Measurements from ENCODE around the gene PNPLA1.

Gene PNPLA1

DNA sequence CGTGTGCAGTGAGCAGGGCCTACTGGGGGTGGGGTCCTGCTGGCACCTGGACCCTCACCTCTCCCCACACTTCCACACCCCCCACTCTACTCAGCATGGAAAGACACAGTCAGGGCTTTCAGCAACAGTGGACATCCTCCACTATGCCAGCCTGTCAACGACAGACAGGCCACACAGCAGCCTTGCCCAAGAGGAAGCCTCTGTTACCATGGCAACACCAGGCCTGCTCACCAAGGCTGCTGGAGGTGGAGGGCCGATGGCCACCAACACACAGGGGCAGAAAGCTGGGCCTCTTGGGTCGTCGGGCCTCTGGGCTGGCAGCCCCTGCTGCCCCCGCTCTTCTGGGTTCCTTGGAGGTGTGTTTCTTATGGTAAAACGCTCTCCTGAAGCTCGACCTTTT lies 53.2 kb downstream of the PNPLA1 start:
- Histone ChIP-seq H3K9me3 (ENCODE audit: control insufficient read depth, insufficient read depth, low read length) (no peaks in the 10 kb centered on the region), H3K36me3 (ENCODE audit: control insufficient read depth, insufficient read depth, low read length) (no peaks in the 10 kb centered on the region), H3K4me3 (ENCODE audit: low read depth, low read length) (no peak overlapping the region), H3K27me3 (ENCODE audit: control insufficient read depth, insufficient read depth, low read length) (no peaks in the 10 kb centered on the region), H3K4me1 (ENCODE audit: control insufficient read depth, insufficient read depth, low read length) (peaks cover 4% of the 10 kb centered on the region), H3K9ac (ENCODE audit: low read depth, low read length) (no peak overlapping the region)

GRCh38 chr6:36324191-36324590 lies 54.3 kb downstream of the PNPLA1 start:
- Histone ChIP-seq H3K36me3 (ENCODE audit: control insufficient read depth, insufficient read depth, low read length) (no peaks in the 10 kb centered on the region), H3K27me3 (ENCODE audit: control insufficient read depth, insufficient read depth, low read length) (no peaks in the 10 kb centered on the region)

DNA sequence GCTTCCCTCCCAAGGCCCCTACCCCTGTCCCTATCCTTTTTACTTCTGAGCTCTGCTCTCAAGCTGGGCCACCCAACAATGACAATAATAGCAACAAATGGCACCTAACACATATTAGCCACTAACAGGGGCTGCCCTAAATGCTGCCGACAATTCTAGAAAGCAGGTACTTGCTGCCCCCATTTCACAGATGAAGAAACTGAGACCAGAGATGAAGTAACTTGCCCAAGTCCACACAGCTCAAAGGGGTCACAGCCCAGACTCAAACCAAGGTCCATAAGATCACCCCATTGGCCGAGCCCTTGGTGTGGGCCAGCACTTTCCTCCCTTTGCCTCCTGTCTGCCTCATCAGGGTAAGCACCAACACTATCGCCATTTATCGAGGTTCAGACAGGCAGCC lies 54.9 kb downstream of the PNPLA1 start:
- Histone ChIP-seq H3K27me3 (ENCODE audit: control insufficient read depth, insufficient read depth, low read length) (no peaks in the 10 kb centered on the region), H3K9me3 (ENCODE audit: control insufficient read depth, insufficient read depth, low read length) (no peaks in the 10 kb centered on the region), H3K9ac (ENCODE audit: low read depth, low read length) (no peak overlapping the region), H3K4me3 (ENCODE audit: low read depth, low read length) (no peak overlapping the region), H3K4me1 (ENCODE audit: control insufficient read depth, insufficient read depth, low read length) (peaks cover 4% of the 10 kb centered on the region), H3K36me3 (ENCODE audit: control insufficient read depth, insufficient read depth, low read length) (no peaks in the 10 kb centered on the region)

More at GRCh38 chr6:36324191-36324590, 54.3 kb downstream of the PNPLA1 start:
- Histone ChIP-seq H3K4me1 (ENCODE audit: control insufficient read depth, insufficient read depth, low read length) (peaks cover 4% of the 10 kb centered on the region), H3K9ac (ENCODE audit: low read depth, low read length) (no peak overlapping the region), H3K4me3 (ENCODE audit: low read depth, low read length) (no peak overlapping the region), H3K9me3 (ENCODE audit: control insufficient read depth, insufficient read depth, low read length) (no peaks in the 10 kb centered on the region)

- Histone ChIP-seq H3K9me3 (ENCODE audit: control insufficient read depth, insufficient read depth, low read length) (no peaks in the 10 kb centered on the region), H3K36me3 (ENCODE audit: control insufficient read depth, insufficient read depth, low read length) (no peaks in the 10 kb centered on the region), H3K9ac (ENCODE audit: low read depth, low read length) (no peak overlapping the region), H3K27me3 (ENCODE audit: control insufficient read depth, insufficient read depth, low read length) (no peaks in the 10 kb centered on the region), H3K4me3 (ENCODE audit: low read depth, low read length) (no peak overlapping the region), H3K4me1 (ENCODE audit: control insufficient read depth, insufficient read depth, low read length) (peaks cover 7% of the 10 kb centered on the region)
Measured at GRCh38 chr6:36326356-36326995, 56.6 kb downstream of the PNPLA1 start.

- Histone ChIP-seq H3K9me3 (ENCODE audit: control insufficient read depth, insufficient read depth, low read length) (no peaks in the 10 kb centered on the region), H3K36me3 (ENCODE audit: control insufficient read depth, insufficient read depth, low read length) (no peaks in the 10 kb centered on the region), H3K9ac (ENCODE audit: low read depth, low read length) (no peak overlapping the region), H3K27me3 (ENCODE audit: control insufficient read depth, insufficient read depth, low read length) (no peaks in the 10 kb centered on the region), H3K4me3 (ENCODE audit: low read depth, low read length) (no peak overlapping the region), H3K4me1 (ENCODE audit: control insufficient read depth, insufficient read depth, low read length) (peaks cover 7% of the 10 kb centered on the region)
Measured at GRCh38 chr6:36327226-36327918, 57.5 kb downstream of the PNPLA1 start.

- Histone ChIP-seq H3K9me3 (ENCODE audit: control insufficient read depth, insufficient read depth, low read length) (no peaks in the 10 kb centered on the region), H3K4me3 (ENCODE audit: low read depth, low read length) (no peak overlapping the region), H3K27me3 (ENCODE audit: control insufficient read depth, insufficient read depth, low read length) (no peaks in the 10 kb centered on the region), H3K4me1 (ENCODE audit: control insufficient read depth, insufficient read depth, low read length) (peaks cover 7% of the 10 kb centered on the region), H3K36me3 (ENCODE audit: control insufficient read depth, insufficient read depth, low read length) (no peaks in the 10 kb centered on the region), H3K9ac (ENCODE audit: low read depth, low read length) (no peak overlapping the region)
Measured at GRCh38 chr6:36327919-36328236, 58.0 kb downstream of the PNPLA1 start.

- H3K9me3 ChIP-seq (ENCODE audit: control insufficient read depth, insufficient read depth, low read length), result no peaks in the 10 kb centered on the region
- H3K36me3 ChIP-seq (ENCODE audit: control insufficient read depth, insufficient read depth, low read length), result no peaks in the 10 kb centered on the region
- peaks cover 7% of the 10 kb centered on the region for H3K4me1 ChIP-seq (ENCODE audit: control insufficient read depth, insufficient read depth, low read length)
- no peaks in the 10 kb centered on the region for H3K27me3 ChIP-seq (ENCODE audit: control insufficient read depth, insufficient read depth, low read length)
- H3K9ac ChIP-seq (ENCODE audit: low read depth, low read length), result no peak overlapping the region
- H3K4me3 ChIP-seq (ENCODE audit: low read depth, low read length), result no peak overlapping the region
Measured at GRCh38 chr6:36328600-36328999, 58.7 kb downstream of the PNPLA1 start.

DNA sequence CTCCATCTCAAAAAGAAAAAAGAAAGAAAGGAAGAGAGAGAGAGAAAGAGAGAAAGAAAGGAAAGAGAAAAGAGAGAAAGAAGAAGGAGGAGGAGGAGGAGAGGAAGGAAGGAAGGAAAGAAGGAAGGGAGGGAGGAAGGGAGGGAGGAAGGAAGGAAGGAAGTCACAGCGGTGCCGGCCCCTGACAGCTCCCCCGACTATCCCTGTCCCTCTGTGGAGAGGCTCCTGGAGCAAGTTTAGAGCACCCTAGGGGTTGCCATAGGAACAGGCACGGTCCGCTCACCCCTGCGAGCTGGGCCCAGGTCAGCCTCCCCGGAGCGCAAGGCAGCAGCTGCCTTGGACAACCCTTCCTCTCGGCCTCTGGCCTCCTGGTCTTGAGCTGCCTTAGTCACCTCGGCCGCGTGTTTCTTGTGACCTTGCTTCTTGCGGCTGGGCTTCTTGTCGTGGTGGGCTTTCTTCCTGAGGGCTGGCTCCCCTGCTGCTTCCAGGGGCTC lies 60.0 kb downstream of the PNPLA1 start:
- H3K9ac ChIP-seq (ENCODE audit: low read depth, low read length), result no peak overlapping the region
- peaks cover 3% of the 10 kb centered on the region for H3K27me3 ChIP-seq (ENCODE audit: control insufficient read depth, insufficient read depth, low read length)
- no peak overlapping the region for H3K4me3 ChIP-seq (ENCODE audit: low read depth, low read length)
- H3K9me3 ChIP-seq (ENCODE audit: control insufficient read depth, insufficient read depth, low read length), result no peaks in the 10 kb centered on the region
- peaks cover 11% of the 10 kb centered on the region for H3K4me1 ChIP-seq (ENCODE audit: control insufficient read depth, insufficient read depth, low read length)
- no peaks in the 10 kb centered on the region for H3K36me3 ChIP-seq (ENCODE audit: control insufficient read depth, insufficient read depth, low read length)

GRCh38 chr6:36330366-36330765 lies 60.5 kb downstream of the PNPLA1 start:
- no peaks in the 10 kb centered on the region for H3K9me3 ChIP-seq (ENCODE audit: control insufficient read depth, insufficient read depth, low read length)
- peaks cover 4% of the 10 kb centered on the region for H3K27me3 ChIP-seq (ENCODE audit: control insufficient read depth, insufficient read depth, low read length)
- no peaks in the 10 kb centered on the region for H3K36me3 ChIP-seq (ENCODE audit: control insufficient read depth, insufficient read depth, low read length)
- H3K4me3 ChIP-seq (ENCODE audit: low read depth, low read length), result no peak overlapping the region
- H3K9ac ChIP-seq (ENCODE audit: low read depth, low read length), result no peak overlapping the region
- peaks cover 11% of the 10 kb centered on the region for H3K4me1 ChIP-seq (ENCODE audit: control insufficient read depth, insufficient read depth, low read length)

GRCh38 chr6:36331381-36331780 lies 61.5 kb downstream of the PNPLA1 start:
- H3K9ac ChIP-seq (ENCODE audit: low read depth, low read length), result no peak overlapping the region
- no peak overlapping the region for H3K4me3 ChIP-seq (ENCODE audit: low read depth, low read length)
- H3K4me1 ChIP-seq (ENCODE audit: control insufficient read depth, insufficient read depth, low read length), result peaks cover 11% of the 10 kb centered on the region
- H3K9me3 ChIP-seq (ENCODE audit: control insufficient read depth, insufficient read depth, low read length), result no peaks in the 10 kb centered on the region
- H3K36me3 ChIP-seq (ENCODE audit: control insufficient read depth, insufficient read depth, low read length), result no peaks in the 10 kb centered on the region
- H3K27me3 ChIP-seq (ENCODE audit: control insufficient read depth, insufficient read depth, low read length), result peaks cover 4% of the 10 kb centered on the region

DNA sequence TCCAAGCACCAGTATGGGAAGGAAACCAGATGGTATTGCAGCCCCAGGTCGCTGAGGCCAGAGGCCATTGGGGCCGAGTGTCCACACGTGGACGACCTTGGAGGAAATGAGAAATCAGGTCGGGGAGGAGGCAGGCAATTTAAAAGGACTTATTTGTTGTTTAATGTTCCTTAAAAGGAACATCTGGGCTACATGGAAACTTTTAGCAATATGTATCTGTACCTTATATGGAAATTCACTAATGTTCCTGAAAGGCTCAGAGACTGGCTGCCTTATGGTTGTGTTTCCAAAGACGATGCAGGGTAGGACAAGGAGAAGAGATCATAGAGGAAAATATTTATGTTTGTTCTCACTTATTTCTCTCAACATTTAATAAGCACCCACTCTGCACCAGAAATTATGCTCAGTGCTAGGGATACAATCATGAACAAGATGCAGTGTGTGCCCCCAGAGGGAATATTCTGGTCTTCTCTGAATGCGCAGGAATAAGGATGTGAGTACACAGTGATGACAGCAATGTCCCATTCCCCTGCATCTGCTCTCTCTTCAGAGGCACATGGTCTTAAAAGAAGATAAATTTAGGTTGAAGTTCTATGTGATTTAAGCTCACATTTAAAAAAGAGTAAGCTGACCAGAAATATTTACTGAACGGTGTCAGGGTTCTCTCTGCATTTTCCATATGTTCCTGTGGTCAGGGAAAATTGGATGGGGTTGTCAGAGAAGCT lies 63.5 kb downstream of the PNPLA1 start:
- Histone ChIP-seq H3K4me1 (ENCODE audit: control insufficient read depth, insufficient read depth, low read length) (peaks cover 7% of the 10 kb centered on the region), H3K9me3 (ENCODE audit: control insufficient read depth, insufficient read depth, low read length) (no peaks in the 10 kb centered on the region), H3K4me3 (ENCODE audit: low read depth, low read length) (no peak overlapping the region), H3K36me3 (ENCODE audit: control insufficient read depth, insufficient read depth, low read length) (no peaks in the 10 kb centered on the region), H3K27me3 (ENCODE audit: control insufficient read depth, insufficient read depth, low read length) (peaks cover 4% of the 10 kb centered on the region), H3K9ac (ENCODE audit: low read depth, low read length) (no peak overlapping the region)
